GM20000 (cell line): ENCODE data around the gene CBARP.
A peak's percentile ranks its signal among the peaks of the same experiment; 100 is the strongest.

Experiments
- DNase-seq: peaks from one replicate; pipeline ENCODE4 v3.0.0; 2012; ENCODE audit warnings: low spot score
- CTCF ChIP-seq: IDR thresholded peaks from 2 replicates; pipeline ENCODE4 v1.5.1; 2012; ENCODE audit warnings: mild to moderate bottlenecking, control low read depth; ENCODE audit errors: extremely low read depth, missing control alignments

Gene CBARP

GRCh38 chr19:1237754-1238368 lies at the start of gene CBARP:
CBARP (minus strand) TSS chr19:1238005; CDS start chr19:1236100, 1,905 bp downstream.
- no peak for TF ChIP-seq CTCF
- peak; percentile 77 for DNase-seq

GRCh38 chr19:1286487-1287353 lies 48.9 kb upstream of the CBARP start:
- TF ChIP-seq CTCF = no peak
- DNase-seq = peak; percentile 60

GRCh38 chr19:1285737-1286360 lies 48.0 kb upstream of the CBARP start, which contains the start of gene EFNA2:
EFNA2 (plus strand) TSS chr19:1285873; CDS start chr19:1286169, 296 bp downstream.
- peak; percentile 61 for DNase-seq
- TF ChIP-seq CTCF = peak; percentile 6

- DNase-seq = peak; percentile 63
- TF ChIP-seq CTCF = no peak
Observed at GRCh38 chr19:1284979-1285736, 47.4 kb upstream of the CBARP start.

GRCh38 chr19:1284293-1284978 lies 46.6 kb upstream of the CBARP start:
- no peak for TF ChIP-seq CTCF

GRCh38 chr19:1283917-1284292 lies 46.1 kb upstream of the CBARP start:
- TF ChIP-seq CTCF = no peak
- peak; percentile 23 for DNase-seq

More at GRCh38 chr19:1284293-1284978, 46.6 kb upstream of the CBARP start:
- peak; percentile 39 for DNase-seq
